CMK (cell line): Measurements from ENCODE around the gene TMED9.

Experiments
- DNase-seq: peaks from one replicate; pipeline ENCODE4 v3.0.0-alpha.2; 2010; ENCODE audit warnings: low read depth

Gene TMED9

GRCh38 chr5:177578316-177578715 is 13.7 kb upstream of the TMED9 start:
- DNase-seq, result no peak

DNA sequence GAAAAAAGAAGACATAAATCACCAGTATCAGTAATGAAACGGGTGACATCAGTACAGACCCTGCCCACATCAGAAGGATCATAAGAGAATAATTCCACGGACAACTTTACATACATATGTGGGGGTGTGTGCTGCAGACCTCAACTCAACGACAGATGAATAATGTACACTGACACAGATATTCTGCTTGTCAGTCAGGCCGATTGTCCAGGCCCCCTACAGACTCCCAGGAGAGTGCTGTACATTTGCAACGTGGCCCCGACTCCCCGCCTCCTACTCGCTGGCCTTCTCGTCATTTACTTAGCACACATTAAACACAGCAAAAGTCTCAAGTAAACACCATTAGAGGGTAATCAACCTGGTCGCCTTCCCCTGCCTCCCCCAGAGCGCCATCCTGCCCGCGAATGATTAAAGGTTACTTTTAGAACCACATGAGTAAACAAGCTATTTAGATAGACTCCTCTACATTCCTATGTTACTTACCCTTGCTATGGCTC is 3.5 kb upstream of the TMED9 start:
- no peak for DNase-seq

DNA sequence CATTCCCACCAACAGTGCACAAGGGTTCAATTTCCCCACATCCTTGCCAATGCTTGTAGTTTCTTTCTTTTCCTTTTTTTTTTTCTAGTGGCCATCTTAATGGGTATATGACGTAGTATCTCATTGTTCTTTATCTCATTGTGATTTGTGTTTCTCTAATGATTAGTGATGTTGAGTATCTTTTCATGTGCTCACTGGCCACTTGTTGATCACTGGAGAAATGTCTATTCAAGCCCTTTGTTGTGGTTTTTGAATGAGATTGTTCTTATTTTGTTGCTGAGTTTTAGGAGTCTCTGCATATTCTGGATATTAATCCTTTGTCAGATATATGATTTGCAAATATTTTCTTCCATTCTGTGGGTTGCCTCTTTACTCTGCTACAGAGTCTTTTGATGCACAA is 1.6 kb upstream of the TMED9 start:
- DNase-seq, result no peak

GRCh38 chr5:177591690-177592009 is 353 bp upstream of the TMED9 start:
- no peak for DNase-seq

DNA sequence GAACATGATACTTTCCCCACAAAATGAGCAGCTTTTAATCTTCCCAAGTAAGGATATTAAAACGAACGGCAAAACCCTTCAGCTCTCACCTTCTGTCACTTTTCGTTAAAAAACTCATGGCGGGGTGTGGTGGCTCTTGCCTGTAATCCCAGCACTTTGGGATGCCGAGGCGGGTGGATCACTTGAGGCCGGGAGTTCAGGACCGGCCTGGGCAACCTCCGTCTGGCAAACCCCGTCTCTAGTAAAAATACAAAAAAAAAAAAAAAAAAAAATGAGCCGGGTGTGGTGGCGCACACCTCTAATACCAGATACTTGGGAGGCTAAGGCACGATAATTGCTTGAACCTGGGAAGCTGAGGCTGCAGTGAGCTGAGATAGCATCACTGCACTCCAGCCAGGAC is 902 bp downstream of the TMED9 start:
- no peak for DNase-seq

GRCh38 chr5:177593511-177593910 is 1.5 kb downstream of the TMED9 start:
- no peak for DNase-seq

- DNase-seq, result no peak
These were observed 2.1 kb downstream of the TMED9 start for GRCh38 chr5:177594071-177594470.

- no peak for DNase-seq
These were observed 3.1 kb downstream of the TMED9 start for GRCh38 chr5:177595026-177595585.

GRCh38 chr5:177595991-177596774 is 4.2 kb downstream of the TMED9 start:
- DNase-seq, result no peak

DNA sequence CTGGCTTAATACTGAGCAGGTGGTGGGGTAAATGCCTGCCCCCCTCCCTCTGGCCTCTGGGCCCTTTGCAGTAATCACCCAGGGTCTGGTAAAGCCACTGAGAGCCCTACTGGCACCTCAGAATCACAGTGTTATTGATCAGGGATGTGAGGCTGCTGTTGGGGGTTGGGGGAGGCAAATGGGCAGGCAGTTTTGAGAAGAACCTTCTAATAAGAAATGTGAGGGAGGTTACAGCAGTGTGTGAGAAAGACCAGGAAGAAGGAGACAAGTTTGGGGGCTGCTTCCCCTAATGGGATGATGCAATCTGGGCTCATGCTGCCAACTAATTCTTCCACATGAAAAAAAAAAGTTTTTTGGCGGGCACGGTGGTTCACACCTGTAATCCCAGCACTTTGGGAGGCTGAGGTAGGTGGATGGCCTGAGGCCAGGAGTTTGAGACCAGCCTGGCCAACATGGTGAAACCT is 4.8 kb downstream of the TMED9 start:
- no peak for DNase-seq

GRCh38 chr5:177598477-177598876 is 6.5 kb downstream of the TMED9 start:
- no peak for DNase-seq

- DNase-seq, result no peak
These were observed 7.9 kb downstream of the TMED9 start, which contains the start of gene B4GALT7 for GRCh38 chr5:177599731-177600507. Gene B4GALT7 (plus strand): TSS chr5:177600132. CDS start chr5:177600211, 79 bp downstream.

DNA sequence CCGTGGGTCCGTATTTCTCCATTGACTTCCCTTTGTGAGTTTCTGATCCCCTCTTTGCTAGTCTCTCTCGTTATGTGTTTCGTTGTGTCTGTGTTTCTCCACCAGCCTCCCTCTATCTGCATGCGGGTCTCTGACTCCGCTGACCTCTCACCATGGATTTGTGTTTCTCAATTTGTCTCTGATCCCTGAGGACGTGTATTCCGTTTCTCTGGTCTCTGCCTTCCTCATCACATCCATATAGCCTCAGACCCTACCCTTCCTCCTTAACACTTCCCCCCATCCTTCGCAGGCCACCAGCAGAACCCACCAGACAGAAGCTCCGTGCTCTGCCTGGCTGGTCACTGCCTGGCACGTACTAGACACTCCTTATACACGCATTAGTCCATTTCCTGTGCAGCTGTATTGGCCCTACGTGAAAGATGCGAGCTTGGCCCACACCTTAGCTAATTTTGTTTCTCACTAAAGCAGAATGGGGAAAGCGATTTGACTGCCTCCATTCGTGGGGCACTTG is 8.6 kb downstream of the TMED9 start:
- DNase-seq, result no peak

GRCh38 chr5:177601126-177601525 is 9.1 kb downstream of the TMED9 start:
- no peak for DNase-seq

GRCh38 chr5:177601577-177602457 is 9.8 kb downstream of the TMED9 start:
- DNase-seq, result no peak

- DNase-seq, result no peak
These were observed 10.4 kb downstream of the TMED9 start for GRCh38 chr5:177602458-177602830.

- no peak for DNase-seq
These were observed 11.6 kb downstream of the TMED9 start for GRCh38 chr5:177603631-177604030.

DNA sequence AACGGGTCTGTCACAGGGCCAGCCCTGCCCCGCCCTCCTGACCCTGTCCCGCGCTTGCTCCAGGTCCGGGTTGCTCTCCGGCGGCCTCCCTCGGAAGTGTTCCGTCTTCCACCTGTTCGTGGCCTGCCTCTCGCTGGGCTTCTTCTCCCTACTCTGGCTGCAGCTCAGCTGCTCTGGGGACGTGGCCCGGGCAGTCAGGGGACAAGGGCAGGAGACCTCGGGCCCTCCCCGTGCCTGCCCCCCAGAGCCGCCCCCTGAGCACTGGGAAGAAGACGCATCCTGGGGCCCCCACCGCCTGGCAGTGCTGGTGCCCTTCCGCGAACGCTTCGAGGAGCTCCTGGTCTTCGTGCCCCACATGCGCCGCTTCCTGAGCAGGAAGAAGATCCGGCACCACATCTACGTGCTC is 12.1 kb downstream of the TMED9 start:
- DNase-seq, result no peak

DNA sequence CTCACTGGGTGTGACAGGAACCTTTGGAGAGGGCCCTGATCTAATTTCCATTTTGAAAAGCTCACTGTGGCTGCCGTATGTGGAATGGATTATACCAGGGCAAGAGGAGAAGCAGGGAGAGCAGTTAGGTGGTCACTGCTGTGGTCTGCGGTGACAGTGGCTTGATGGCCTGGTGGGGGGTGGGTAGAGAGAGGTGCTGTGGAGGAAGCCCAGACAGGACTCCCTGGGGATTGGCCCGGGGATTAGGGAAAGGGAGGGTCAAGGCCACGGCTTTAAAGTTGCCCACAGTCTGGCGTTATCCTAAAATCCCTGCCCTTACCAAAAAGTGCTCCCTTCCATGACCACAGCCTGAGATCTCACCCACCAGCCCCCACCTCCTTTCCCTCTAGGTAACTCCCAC is 12.7 kb downstream of the TMED9 start:
- DNase-seq, result no peak

GRCh38 chr5:177605078-177605477 is 13.1 kb downstream of the TMED9 start:
- DNase-seq, result no peak

GRCh38 chr5:177605667-177606066 is 13.7 kb downstream of the TMED9 start:
- DNase-seq, result no peak
